Trophoblast cell (in vitro differentiated cells and primary cell): ENCODE results near the gene RBM20.
A peak's percentile ranks its signal among the peaks of the same experiment; 100 is the strongest.

Source experiments
- DNase-seq, 2 donors: peaks; one replicate each; pipeline ENCODE4 v3.0.0-alpha.2; 2016
- H2AFZ ChIP-seq: 2 replicates; pipeline ENCODE4 v1.6.1; 2013; ENCODE audit warnings: low read length, moderate library complexity, mild to moderate bottlenecking; ENCODE audit not compliant: insufficient read depth, poor library complexity
- H2AK5ac ChIP-seq: 2 replicates; pipeline ENCODE4 v1.6.1; 2013; ENCODE audit warnings: mild to moderate bottlenecking, low read length
- H2BK120ac ChIP-seq: 2 replicates; pipeline ENCODE4 v1.6.1; 2013; ENCODE audit warnings: low read length, mild to moderate bottlenecking, moderate library complexity; ENCODE audit not compliant: insufficient read depth, poor library complexity
- H2BK12ac ChIP-seq: 2 replicates; pipeline ENCODE4 v1.6.1; 2013; ENCODE audit warnings: mild to moderate bottlenecking, low read length, moderate library complexity
- H2BK5ac ChIP-seq: 2 replicates; pipeline ENCODE4 v1.6.1; 2013; ENCODE audit warnings: low read length, low read depth, moderate library complexity, mild to moderate bottlenecking; ENCODE audit not compliant: poor library complexity
- H3K14ac ChIP-seq: 2 replicates; pipeline ENCODE4 v1.6.1; 2013; ENCODE audit warnings: mild to moderate bottlenecking, low read length
- H3K18ac ChIP-seq: 2 replicates; pipeline ENCODE4 v1.6.1; 2013; ENCODE audit warnings: mild to moderate bottlenecking, low read length
- H3K23ac ChIP-seq: 2 replicates; pipeline ENCODE4 v1.6.1; 2013; ENCODE audit warnings: low read length
- H3K27ac ChIP-seq: 2 replicates; pipeline ENCODE4 v1.5.1; 2013; ENCODE audit warnings: low read depth, mild to moderate bottlenecking, inconsistent platforms, low read length, moderate library complexity
- H3K27me3 ChIP-seq: 2 replicates; pipeline ENCODE4 v1.6.1; 2013; ENCODE audit warnings: inconsistent platforms, mild to moderate bottlenecking, low read length, moderate library complexity; ENCODE audit not compliant: insufficient read depth
- H3K36me3 ChIP-seq, 2 experiments: 1 replicate in 1 of 2; 2 replicates in 1 of 2; pipeline ENCODE4 v1.6.1; 2013; ENCODE audit warnings: low read length in 2 of 2, mild to moderate bottlenecking in 2 of 2, moderate library complexity in 1 of 2; ENCODE audit not compliant: insufficient read depth in 2 of 2, control insufficient read depth in 1 of 2
- H3K4ac ChIP-seq: 2 replicates; pipeline ENCODE4 v1.6.1; 2013; ENCODE audit warnings: low read depth, mild to moderate bottlenecking, low read length, moderate library complexity
- H3K4me1 ChIP-seq, 2 experiments: 1 replicate in 1 of 2; 2 replicates in 1 of 2; pipeline ENCODE4 v1.6.1; 2013; ENCODE audit warnings: low read length in 2 of 2, mild to moderate bottlenecking in 2 of 2, moderate library complexity in 1 of 2; ENCODE audit not compliant: insufficient read depth in 2 of 2, control insufficient read depth in 1 of 2
- H3K4me2 ChIP-seq: 2 replicates; pipeline ENCODE4 v1.6.1; 2013; ENCODE audit warnings: inconsistent platforms, mild to moderate bottlenecking, low read length, moderate library complexity
- H3K4me3 ChIP-seq: 2 replicates; pipeline ENCODE4 v1.5.1; 2013; ENCODE audit warnings: mild to moderate bottlenecking, low read depth, low read length, inconsistent platforms
- H3K79me1 ChIP-seq: one replicate; pipeline ENCODE4 v1.6.1; 2013; ENCODE audit warnings: low read length
- H3K79me2 ChIP-seq: 2 replicates; pipeline ENCODE4 v1.6.1; 2013; ENCODE audit warnings: low read length, mild to moderate bottlenecking; ENCODE audit not compliant: control insufficient read depth, insufficient read depth, poor library complexity
- H3K9ac ChIP-seq: 2 replicates; pipeline ENCODE4 v1.6.1; 2013; ENCODE audit warnings: mild to moderate bottlenecking, low read length
- H3K9me3 ChIP-seq: 2 replicates; pipeline ENCODE4 v1.6.1; 2013; ENCODE audit warnings: low read depth, mild to moderate bottlenecking, control low read depth, inconsistent platforms, low read length; ENCODE audit not compliant: insufficient read depth
- H4K12ac ChIP-seq: 2 replicates; pipeline ENCODE4 v1.6.1; 2013; ENCODE audit warnings: low read depth, mild to moderate bottlenecking, low read length, moderate library complexity
- H4K8ac ChIP-seq: 2 replicates; pipeline ENCODE4 v1.6.1; 2013; ENCODE audit warnings: low read depth, mild to moderate bottlenecking, low read length, moderate library complexity
- H4K91ac ChIP-seq: one replicate; pipeline ENCODE4 v1.6.1; 2013; ENCODE audit warnings: low read depth, mild to moderate bottlenecking, low read length, moderate library complexity
- WGBS: extraction: QIAGEN DNeasy Blood & Tissue Kit; methylation state at CpG from one replicate; pipeline ENCODE4 v1.1.7; 2013; ENCODE audit warnings: missing lambda C conversion rate; ENCODE audit not compliant: insufficient read length, insufficient coverage; ENCODE audit errors: extremely low coverage; 5-methylcytosine and 5-hydroxymethylcytosine counted together

Gene RBM20

GRCh38 chr10:110681023-110681681, 37.0 kb downstream of the RBM20 start:
- Histone ChIP-seq H3K4me2 (no peak overlapping the region), H3K4me3 (no peak overlapping the region), H3K79me2 (no peaks in the 10 kb centered on the region), H3K14ac (no peak overlapping the region), H3K27ac (no peak overlapping the region), H3K4ac (no peak overlapping the region), H2AFZ (no peak overlapping the region), H3K79me1 (no peaks in the 10 kb centered on the region), H2BK12ac (no peak overlapping the region), H3K36me3 (no peaks in the 10 kb centered on the region), H2BK120ac (no peak overlapping the region), H4K12ac (no peak overlapping the region), H3K9ac (no peak overlapping the region), H3K9me3 (no peaks in the 10 kb centered on the region), H3K27me3 (no peaks in the 10 kb centered on the region), H3K23ac (no peak overlapping the region), H4K91ac (no peak overlapping the region), H3K4me1 (no peaks in the 10 kb centered on the region), H4K8ac (no peak overlapping the region), H2AK5ac (no peak overlapping the region), H3K18ac (no peak overlapping the region), H2BK5ac (no peak overlapping the region)
- DNase-seq, result peak; percentile 25 to 61
- WGBS, result no CpG with 5 or more reads among the region's 7 CpGs

- H3K4me3 ChIP-seq, result no peak overlapping the region
- no peak overlapping the region for H3K23ac ChIP-seq
- H2BK12ac ChIP-seq, result no peak overlapping the region
- H2AFZ ChIP-seq, result no peak overlapping the region
- H3K9ac ChIP-seq, result no peak overlapping the region
- H4K91ac ChIP-seq, result no peak overlapping the region
- H3K79me2 ChIP-seq, result no peaks in the 10 kb centered on the region
- no peak overlapping the region for H3K27ac ChIP-seq
- H2BK5ac ChIP-seq, result no peak overlapping the region
- H3K4ac ChIP-seq, result no peak overlapping the region
- no peak overlapping the region for H4K12ac ChIP-seq
- H3K4me1 ChIP-seq, result no peaks in the 10 kb centered on the region
- no CpG with 5 or more reads among the region's 3 CpGs for WGBS
- no peak for DNase-seq
- H3K36me3 ChIP-seq, result no peaks in the 10 kb centered on the region
- no peak overlapping the region for H3K4me2 ChIP-seq
- no peak overlapping the region for H3K18ac ChIP-seq
- H3K9me3 ChIP-seq, result no peaks in the 10 kb centered on the region
- no peaks in the 10 kb centered on the region for H3K79me1 ChIP-seq
- H2BK120ac ChIP-seq, result no peak overlapping the region
- no peaks in the 10 kb centered on the region for H3K27me3 ChIP-seq
- no peak overlapping the region for H4K8ac ChIP-seq
- H2AK5ac ChIP-seq, result no peak overlapping the region
- no peak overlapping the region for H3K14ac ChIP-seq
Observed at GRCh38 chr10:110682348-110682747, 38.2 kb downstream of the RBM20 start.

- WGBS, result no CpG with 5 or more reads among the region's 22 CpGs
Observed at GRCh38 chr10:110684800-110685446, 40.8 kb downstream of the RBM20 start.

GRCh38 chr10:110686047-110686446, 41.9 kb downstream of the RBM20 start:
- Histone ChIP-seq H3K4ac (no peak overlapping the region), H3K18ac (no peak overlapping the region), H2AK5ac (no peak overlapping the region), H3K4me3 (no peak overlapping the region), H3K9ac (no peak overlapping the region), H2AFZ (no peak overlapping the region), H4K91ac (no peak overlapping the region), H3K23ac (no peak overlapping the region), H3K4me1 (no peaks in the 10 kb centered on the region), H3K27ac (no peak overlapping the region), H2BK12ac (no peak overlapping the region), H3K36me3 (no peaks in the 10 kb centered on the region), H3K27me3 (no peaks in the 10 kb centered on the region), H3K14ac (no peak overlapping the region), H3K4me2 (no peak overlapping the region), H2BK5ac (no peak overlapping the region), H3K79me2 (no peaks in the 10 kb centered on the region), H2BK120ac (no peak overlapping the region), H4K8ac (no peak overlapping the region), H3K9me3 (no peaks in the 10 kb centered on the region), H3K79me1 (no peaks in the 10 kb centered on the region), H4K12ac (no peak overlapping the region)
- WGBS, result no CpG with 5 or more reads among the region's 6 CpGs
- no peak for DNase-seq

More at GRCh38 chr10:110684800-110685446, 40.8 kb downstream of the RBM20 start:
- Histone ChIP-seq H2AK5ac (no peak overlapping the region), H4K91ac (no peak overlapping the region), H3K4me3 (no peak overlapping the region), H2BK5ac (no peak overlapping the region), H2BK12ac (no peak overlapping the region), H3K79me2 (no peaks in the 10 kb centered on the region), H3K4me2 (no peak overlapping the region), H3K4ac (no peak overlapping the region), H3K18ac (no peak overlapping the region), H3K23ac (no peak overlapping the region), H3K4me1 (no peaks in the 10 kb centered on the region), H3K9ac (no peak overlapping the region), H3K27ac (no peak overlapping the region), H3K36me3 (no peaks in the 10 kb centered on the region), H2AFZ (no peak overlapping the region), H3K14ac (no peak overlapping the region), H4K12ac (no peak overlapping the region), H3K79me1 (no peaks in the 10 kb centered on the region), H3K27me3 (no peaks in the 10 kb centered on the region), H4K8ac (no peak overlapping the region), H2BK120ac (no peak overlapping the region), H3K9me3 (no peaks in the 10 kb centered on the region)
- no peak for DNase-seq
